T-helper 17 cell (primary cell): ENCODE results near the gene TTLL3. TPM values are rescaled to one million over a fixed set of nuclear protein-coding genes. Genes with fewer than 3 reads are reported as not detected.

Source experiments
- ATAC-seq: fragments of 150-1000 bp; cut with Tn5 transposase; 2 replicates; pipeline ENCODE4 v1.10.0; 2021; ENCODE audit warnings: mild to moderate bottlenecking, moderate library complexity
- DNase-seq, 3 donors: peaks; one replicate each; pipeline versions ENCODE4 v3.0.0 to v3.0.0-alpha.2; 2020 to 2021
- H3K9me3 ChIP-seq: one replicate; pipeline ENCODE4 v1.7.0; 2013; ENCODE audit warnings: low read length, mild to moderate bottlenecking; ENCODE audit not compliant: control insufficient read depth, poor library complexity, severe bottlenecking
- H3K27ac Mint-ChIP-seq: one replicate; pipeline ENCODE4 v1.8.0; 2022; ENCODE audit warnings: mild to moderate bottlenecking, moderate library complexity, mixed read lengths
- H3K27me3 Mint-ChIP-seq: one replicate; pipeline ENCODE4 v1.8.0; 2022; ENCODE audit warnings: mixed read lengths
- H3K36me3 Mint-ChIP-seq: one replicate; pipeline ENCODE4 v1.8.0; 2022; ENCODE audit warnings: low read depth, mixed read lengths
- H3K4me1 Mint-ChIP-seq: one replicate; pipeline ENCODE4 v1.8.0; 2022; ENCODE audit warnings: mild to moderate bottlenecking, mixed read lengths
- H3K4me3 Mint-ChIP-seq: one replicate; pipeline ENCODE4 v1.8.0; 2022; ENCODE audit warnings: mild to moderate bottlenecking, moderate library complexity, mixed read lengths
- total RNA-seq, 4 donors: library from RNA in 2 of 4; stranded (reverse) in 2 of 4; gene quantifications; one replicate each; pipeline ENCODE4 v1.2.3 and lab custom pipeline; 2022 to 2026

Gene TTLL3
- total RNA-seq, 2 donors from 2014 or later: 87.2 to 88.7 TPM

- DNase-seq (no peak), ATAC-seq (no peak)
- H3K27me3 Mint-ChIP-seq: no peaks in the 10 kb centered on the region
- H3K4me1 Mint-ChIP-seq: no peaks in the 10 kb centered on the region
- H3K27ac Mint-ChIP-seq: peak overlapping the region; percentile 85
- no peaks in the 10 kb centered on the region for H3K9me3 ChIP-seq
- no peak overlapping the region for H3K4me3 Mint-ChIP-seq
- peaks cover 6% of the 10 kb centered on the region for H3K36me3 Mint-ChIP-seq
These were observed 10.9 kb downstream of the TTLL3 start for GRCh38 chr3:9820946-9821345.

GRCh38 chr3:9825451-9826040, 15.5 kb downstream of the TTLL3 start:
- ATAC-seq (no peak), DNase-seq (no peak)
- no peaks in the 10 kb centered on the region for H3K36me3 Mint-ChIP-seq
- no peaks in the 10 kb centered on the region for H3K4me1 Mint-ChIP-seq
- H3K4me3 Mint-ChIP-seq: no peak overlapping the region
- H3K27ac Mint-ChIP-seq: no peak overlapping the region
- no peaks in the 10 kb centered on the region for H3K9me3 ChIP-seq
- no peaks in the 10 kb centered on the region for H3K27me3 Mint-ChIP-seq

- H3K27me3 Mint-ChIP-seq: no peaks in the 10 kb centered on the region
These were observed 16.9 kb downstream of the TTLL3 start for GRCh38 chr3:9826815-9827573.

GRCh38 chr3:9828801-9829755, 19.0 kb downstream of the TTLL3 start:
- Mint-ChIP-seq H3K4me3 (no peak overlapping the region), H3K4me1 (peaks cover 4% of the 10 kb centered on the region), H3K27ac (no peak overlapping the region), H3K36me3 (no peaks in the 10 kb centered on the region), H3K27me3 (no peaks in the 10 kb centered on the region)
- ATAC-seq (no peak), DNase-seq (no peak)
- no peaks in the 10 kb centered on the region for H3K9me3 ChIP-seq

More at GRCh38 chr3:9826815-9827573, 16.9 kb downstream of the TTLL3 start:
- peak overlapping the region; percentile 41 for H3K27ac Mint-ChIP-seq
- H3K4me1 Mint-ChIP-seq: peaks cover 4% of the 10 kb centered on the region
- H3K9me3 ChIP-seq: no peaks in the 10 kb centered on the region
- H3K4me3 Mint-ChIP-seq: no peak overlapping the region
- peak; percentile 55 for ATAC-seq
- no peak for DNase-seq
- no peaks in the 10 kb centered on the region for H3K36me3 Mint-ChIP-seq

GRCh38 chr3:9831253-9831652, 21.2 kb downstream of the TTLL3 start:
- H3K36me3 Mint-ChIP-seq: no peaks in the 10 kb centered on the region
- ATAC-seq (no peak), DNase-seq (no peak)
- H3K4me3 Mint-ChIP-seq: no peak overlapping the region
- H3K4me1 Mint-ChIP-seq: peaks cover 4% of the 10 kb centered on the region
- H3K27ac Mint-ChIP-seq: peak overlapping the region; percentile 45
- H3K9me3 ChIP-seq: no peaks in the 10 kb centered on the region
- no peaks in the 10 kb centered on the region for H3K27me3 Mint-ChIP-seq

GRCh38 chr3:9833078-9833477, 23.0 kb downstream of the TTLL3 start:
- H3K9me3 ChIP-seq: no peaks in the 10 kb centered on the region
- no peaks in the 10 kb centered on the region for H3K27me3 Mint-ChIP-seq
- ATAC-seq: no peak
- DNase-seq: no peak
- H3K36me3 Mint-ChIP-seq: no peaks in the 10 kb centered on the region
- no peak overlapping the region for H3K27ac Mint-ChIP-seq
- no peak overlapping the region for H3K4me3 Mint-ChIP-seq
- peaks cover 4% of the 10 kb centered on the region for H3K4me1 Mint-ChIP-seq

- Mint-ChIP-seq H3K27me3 (no peaks in the 10 kb centered on the region), H3K4me1 (peaks cover 6% of the 10 kb centered on the region), H3K36me3 (no peaks in the 10 kb centered on the region), H3K27ac (peak overlapping the region; percentile 63), H3K4me3 (no peak overlapping the region)
- ATAC-seq: no peak
- H3K9me3 ChIP-seq: no peaks in the 10 kb centered on the region
- no peak for DNase-seq
These were observed 24.7 kb downstream of the TTLL3 start for GRCh38 chr3:9834520-9835380.

- Mint-ChIP-seq H3K36me3 (no peaks in the 10 kb centered on the region), H3K27ac (peak overlapping the region; percentile 39), H3K4me1 (peaks cover 13% of the 10 kb centered on the region)
These were observed 27.9 kb downstream of the TTLL3 start for GRCh38 chr3:9837701-9838582.

GRCh38 chr3:9838856-9839255, 28.8 kb downstream of the TTLL3 start:
- no peaks in the 10 kb centered on the region for H3K27me3 Mint-ChIP-seq
- H3K27ac Mint-ChIP-seq: no peak overlapping the region
- no peaks in the 10 kb centered on the region for H3K9me3 ChIP-seq
- peaks cover 18% of the 10 kb centered on the region for H3K4me1 Mint-ChIP-seq
- ATAC-seq (no peak), DNase-seq (no peak)
- no peak overlapping the region for H3K4me3 Mint-ChIP-seq
- H3K36me3 Mint-ChIP-seq: no peaks in the 10 kb centered on the region

More at GRCh38 chr3:9837701-9838582, 27.9 kb downstream of the TTLL3 start:
- Mint-ChIP-seq H3K27me3 (no peaks in the 10 kb centered on the region), H3K4me3 (no peak overlapping the region)
- DNase-seq (no peak), ATAC-seq (no peak)
- H3K9me3 ChIP-seq: no peaks in the 10 kb centered on the region

GRCh38 chr3:9841015-9841414, 31.0 kb downstream of the TTLL3 start:
- ATAC-seq (no peak), DNase-seq (no peak)
- no peaks in the 10 kb centered on the region for H3K9me3 ChIP-seq
- Mint-ChIP-seq H3K4me1 (peaks cover 21% of the 10 kb centered on the region), H3K4me3 (no peak overlapping the region), H3K27me3 (no peaks in the 10 kb centered on the region), H3K36me3 (no peaks in the 10 kb centered on the region), H3K27ac (no peak overlapping the region)

GRCh38 chr3:9843715-9844438, 33.8 kb downstream of the TTLL3 start, which contains the start of gene RPUSD3:
Gene RPUSD3 (minus strand): TSS chr3:9844008. CDS start chr3:9843990, 18 bp downstream.
- no peaks in the 10 kb centered on the region for H3K27me3 Mint-ChIP-seq
- DNase-seq (peak; percentile 91 to 98 (median 92)), ATAC-seq (peak; percentile 99)
- H3K9me3 ChIP-seq: no peaks in the 10 kb centered on the region
- H3K27ac Mint-ChIP-seq: peak within 1 kb of the TSS; percentile 97
- no peaks in the 10 kb centered on the region for H3K36me3 Mint-ChIP-seq
- H3K4me3 Mint-ChIP-seq: peak within 1 kb of the TSS; percentile 97
- H3K4me1 Mint-ChIP-seq: peaks cover 19% of the 10 kb centered on the region
